Adrenal gland (tissue), 19 donors: ENCODE measurements around the gene PDIK1L. TPM values are rescaled to one million over a fixed set of nuclear protein-coding genes. Genes with fewer than 3 reads are reported as not detected.
A peak's percentile ranks its signal among the peaks of the same experiment; 100 is the strongest.

ENCODE experiments used
- DNase-seq, 7 donors: peaks; one replicate each; pipeline ENCODE4 v3.0.0-alpha.2; 2019 to 2020
- H3K27ac ChIP-seq, 5 donors: fragments of 200-600 bp; sonication (generic) in 4 of 5; 1 replicate in 3 of 5; 2 replicates in 2 of 5; pipeline versions ENCODE4 v1.5.1 to v1.8.0; 2016 to 2020; ENCODE audit warnings: mild to moderate bottlenecking in 1 of 5
- H3K27me3 ChIP-seq: fragments of 200-600 bp; 2 replicates; pipeline ENCODE4 v1.8.0; 2021
- H3K36me3 ChIP-seq, 2 donors: fragments of 200-600 bp; replicated peaks in 1 of 2; 1 replicate in 1 of 2; 2 replicates in 1 of 2; pipeline versions ENCODE4 v1.5.1 to v1.8.0; 2018 to 2022
- H3K4me1 ChIP-seq, 2 donors: fragments of 200-600 bp; replicated peaks in 1 of 2; 1 replicate in 1 of 2; 2 replicates in 1 of 2; pipeline versions ENCODE4 v1.5.1 to v1.8.0; 2018 to 2021
- H3K4me3 ChIP-seq, 4 donors: fragments of 200-600 bp; sonication (generic) in 3 of 4; one replicate each; pipeline ENCODE4 v1.5.1; 2016 to 2018
- H3K9me3 ChIP-seq, 3 donors: fragments of 200-600 bp; sonication (generic) in 1 of 3; replicated peaks in 1 of 3; 1 replicate in 2 of 3; 2 replicates in 1 of 3; pipeline versions ENCODE4 v1.5.1 to v1.8.0; 2016 to 2021
- CTCF ChIP-seq, 6 experiments: fragments of 450-650 bp in 4 of 6; fragments of 200-600 bp in 2 of 6; sonication (generic) in 1 of 6; IDR thresholded peaks; 1 replicate in 5 of 6; 2 replicates in 1 of 6; pipeline versions ENCODE4 v1.5.1 to v1.8.0; 2016 to 2021; ENCODE audit warnings: antibody characterized with exemption in 6 of 6, mild to moderate bottlenecking in 2 of 6, moderate library complexity in 1 of 6
- POLR2A ChIP-seq, 2 donors: fragments of 450-650 bp; IDR thresholded peaks; one replicate each; pipeline ENCODE4 v1.6.1; 2017; ENCODE audit warnings: antibody characterized with exemption in 2 of 2, mild to moderate bottlenecking in 2 of 2, moderate library complexity in 1 of 2
- WGBS, 4 donors: extraction: QIAGEN DNeasy Blood & Tissue Kit in 2 of 4; methylation state at CpG; one replicate each; pipeline versions ENCODE4 v1.1.5 to v1.1.7; 2013 to 2017; 5-methylcytosine and 5-hydroxymethylcytosine counted together
- intact Hi-C, 2 donors: fragments of 100-400 bp; cut with DNase I; formaldehyde crosslinking; loops; one replicate each; pipeline versions ENCODE4 v1.14.1 to v1.15.0; 2022 to 2023
- long read RNA-seq, 10 donors: library from polyadenylated mRNA in 3 of 10; unstranded in 2 of 10; stranded (forward) in 1 of 10; transcript quantifications; one replicate each; pipeline ENCODE4 v2.0.0 and lab custom pipeline, GENCODE V29; 2021 to 2026
- polyA plus RNA-seq, 3 donors: library from polyadenylated mRNA; stranded (reverse); fragments of 200-250 nt in 2 of 3; fragments of 350-450 nt in 1 of 3; fragmentation: Illumina TruSeq in 1 of 3; extraction: RNeasy Lipid Tissue Mini Kit (QIAGEN cat#74804) in 1 of 3; gene quantifications; one replicate each; pipeline ENCODE4 v1.2.3, GENCODE V29; 2013 to 2014
- total RNA-seq, 9 donors: library from RNA; depleted of rRNA in 4 of 9; stranded (reverse); fragments of >200 nt in 4 of 9; fragments of 120-200 nt in 1 of 9; fragmentation: NEBNext Ultra II Directional in 1 of 9; extraction: Animal tissue kit (Norgen Biotek cat#: 25700) in 1 of 9; gene quantifications; one replicate each; pipeline versions ENCODE4 v1.1.0 to v1.2.4, GENCODE V29; 2013 to 2023
- donor health status: healthy with polysubstance abuse.
- donor health status: Bipolar disorder and iron deficiency.
- donor health status: DM: yes; HTN: yes; CAD: no.
- donor health status: DM: no; HTN: no; CAD: no.
- donor health status: DM: no; HTN: no; CAD: no.
- donor health status: DM: yes; HTN: yes; CAD: no.

Gene PDIK1L
- total RNA-seq (1 to 10 TPM; 2.3 to 9.8 (median 8.2) TPM), polyA plus RNA-seq (1 to 10 TPM; 1.6 to 6.6 (median 1.7) TPM)
- long read RNA-seq, donor 1, full-length matches to known transcripts, result 2 of 2 reads
- long read RNA-seq, donor 1, partial matches to known transcripts, result 0 of 2 reads
- long read RNA-seq, donor 1, other reads (novel, unspliced or antisense), result 0 of 2 reads
- long read RNA-seq, donor 2, partial matches to known transcripts, result 0 of 3 reads
- long read RNA-seq, donor 2, other reads (novel, unspliced or antisense), result 0 of 3 reads
- long read RNA-seq, donor 3, partial matches to known transcripts, result 0 of 1 reads
- long read RNA-seq, donor 3, other reads (novel, unspliced or antisense), result 0 of 1 reads
- long read RNA-seq, donor 4, partial matches to known transcripts, result 0 of 1 reads
- long read RNA-seq, donor 4, other reads (novel, unspliced or antisense), result 0 of 1 reads
- long read RNA-seq, donor 5, full-length matches to known transcripts, result 8 of 10 reads
- long read RNA-seq, donor 5, partial matches to known transcripts, result 0 of 10 reads
- long read RNA-seq, donor 5, other reads (novel, unspliced or antisense), result 2 of 10 reads
- long read RNA-seq, donor 6, partial matches to known transcripts, result 0 of 2 reads
- long read RNA-seq, donor 6, other reads (novel, unspliced or antisense), result 0 of 2 reads
- long read RNA-seq, donor 7, partial matches to known transcripts, result 0 of 2 reads
- long read RNA-seq, donor 7, other reads (novel, unspliced or antisense), result 0 of 2 reads
- long read RNA-seq, donor 8, partial matches to known transcripts, result 0 of 1 reads
- long read RNA-seq, donor 8, other reads (novel, unspliced or antisense), result 0 of 1 reads
- long read RNA-seq, donor 9, partial matches to known transcripts, result 0 of 2 reads
- long read RNA-seq, donor 9, other reads (novel, unspliced or antisense), result 0 of 2 reads
- long read RNA-seq, donor 10, partial matches to known transcripts, result 0 of 1 reads
- long read RNA-seq, donor 10, other reads (novel, unspliced or antisense), result 0 of 1 reads

GRCh38 chr1:26111530-26112406, at the start of gene PDIK1L:
TSS of gene PDIK1L (plus strand) at chr1:26111824. CDS start at chr1:26114309, 2,485 bp downstream.
- H3K27me3 ChIP-seq, result no peaks in the 10 kb centered on the region
- peak within 1 kb of the TSS; percentile 83 to 94 (median 90) for H3K4me3 ChIP-seq
- no peaks in the 10 kb centered on the region for H3K9me3 ChIP-seq
- WGBS, 4 donors, result 0 to 2% (median 0%) methylated on average over 13 to 96 of the region's 96 CpGs
- peak; percentile 93 to 96 (median 94) for DNase-seq
- TF ChIP-seq POLR2A (IDR thresholded peaks at IDR 0.05) (peak in 1 of 2 donors; percentile 74), CTCF (IDR thresholded peaks at IDR 0.05) (no peak)
- H3K36me3 ChIP-seq, result peaks cover 0 to 17% of the 10 kb centered on the region in 2 donors
- H3K4me1 ChIP-seq, result peaks cover 0 to 21% of the 10 kb centered on the region in 2 donors
- intact Hi-C loops, result no loop called here
- peak within 1 kb of the TSS; percentile 86 to 99 (median 94) for H3K27ac ChIP-seq

- Histone ChIP-seq H3K36me3 (no peaks in the 10 kb centered on the region), H3K4me3 (no peak overlapping the region)
Measured at GRCh38 chr1:26064553-26064952, 47.1 kb upstream of the PDIK1L start.

GRCh38 chr1:26066160-26066559, 45.5 kb upstream of the PDIK1L start:
- Histone ChIP-seq H3K4me1 (no peaks in the 10 kb centered on the region), H3K27me3 (peaks cover 13% of the 10 kb centered on the region), H3K27ac (no peak overlapping the region), H3K4me3 (no peak overlapping the region), H3K9me3 (no peaks in the 10 kb centered on the region), H3K36me3 (no peaks in the 10 kb centered on the region)
- WGBS, 4 donors, result 84 to 95% (median 89%) methylated on average over 13 to 15 of the region's 15 CpGs
- DNase-seq, result no peak
- intact Hi-C loops, result no loop called here
- TF ChIP-seq POLR2A (IDR thresholded peaks at IDR 0.05) (no peak), CTCF (IDR thresholded peaks at IDR 0.05) (no peak)

More at GRCh38 chr1:26064553-26064952, 47.1 kb upstream of the PDIK1L start:
- WGBS, 4 donors, result 63 to 84% (median 79%) methylated on average over 3 of the region's 3 CpGs
- Histone ChIP-seq H3K9me3 (no peaks in the 10 kb centered on the region), H3K27me3 (peaks cover 9% of the 10 kb centered on the region), H3K4me1 (no peaks in the 10 kb centered on the region), H3K27ac (no peak overlapping the region)
- DNase-seq, result no peak
- no peak for TF ChIP-seq CTCF (IDR thresholded peaks at IDR 0.05)
- TF ChIP-seq POLR2A (IDR thresholded peaks at IDR 0.05), result no peak
- intact Hi-C loops, result no loop called here
